ENCODE results near the gene CBLC.

Gene CBLC

DNA sequence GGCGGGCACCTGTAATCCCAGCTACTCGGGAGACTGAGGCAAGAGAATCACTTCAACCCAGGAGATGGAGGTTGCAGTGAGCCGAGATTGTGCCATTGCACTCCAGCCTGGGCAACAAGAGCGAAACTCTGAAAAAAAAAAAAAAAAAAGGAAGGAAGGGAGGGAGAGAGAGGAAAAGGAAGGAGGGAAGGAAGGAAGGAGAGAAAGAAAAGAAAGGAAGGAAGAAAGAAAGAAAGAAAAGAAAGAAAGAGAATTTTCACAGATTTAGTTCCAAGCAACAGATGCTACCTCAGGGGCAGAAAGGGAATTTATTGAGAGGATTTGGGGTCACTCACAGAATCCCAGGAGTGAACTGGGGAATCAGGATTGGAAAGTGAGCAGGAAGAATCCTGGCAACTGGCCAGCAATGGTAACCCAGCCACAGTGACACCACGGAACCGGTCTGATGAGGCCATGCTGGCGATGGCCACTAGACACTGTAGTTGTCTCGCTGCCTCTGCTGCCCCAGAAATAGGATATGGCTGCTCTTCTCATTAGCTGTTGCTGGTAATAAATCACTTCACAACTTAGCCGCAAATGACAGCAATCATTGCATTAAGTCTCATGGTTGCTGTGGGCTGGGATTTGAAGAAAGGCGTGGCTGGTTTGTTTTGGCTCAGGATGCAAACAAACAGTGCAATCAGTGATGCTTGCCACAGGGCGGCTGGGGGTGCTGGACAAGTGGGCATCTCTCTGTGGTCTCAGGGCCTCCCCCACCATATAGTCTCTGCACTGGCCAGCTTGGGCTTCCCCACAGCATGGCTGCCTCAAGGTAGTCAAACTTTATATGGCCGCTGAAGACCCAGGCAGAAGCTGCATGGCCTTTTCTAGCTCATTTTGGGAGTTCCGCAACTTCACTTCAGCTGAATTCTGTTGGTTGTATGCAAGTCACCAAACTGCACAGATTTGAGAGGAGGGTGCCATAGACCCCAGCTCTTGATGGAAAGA lies 26.0 kb downstream of the CBLC start:
- DNase-seq = no peak

DNA sequence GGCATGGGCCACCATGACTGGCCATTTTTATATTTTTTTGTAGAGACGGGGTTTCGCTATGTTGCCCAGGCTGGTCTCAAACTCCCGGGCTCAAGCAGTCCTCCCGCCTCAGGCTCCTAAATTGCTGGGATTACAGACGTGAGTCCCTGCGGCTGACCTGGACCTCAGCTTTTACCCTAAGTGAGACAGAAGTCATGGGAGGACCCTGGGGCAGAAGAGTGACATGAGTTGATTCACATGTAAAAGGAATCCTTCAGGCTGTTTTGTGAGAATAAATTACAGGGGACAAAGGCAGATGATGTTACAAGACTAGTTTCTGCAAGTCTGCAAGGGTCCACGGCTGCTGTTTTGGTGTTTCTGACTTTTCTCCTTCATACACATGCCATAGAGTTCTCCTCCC lies 28.6 kb downstream of the CBLC start:
- DNase-seq = no peak

DNA sequence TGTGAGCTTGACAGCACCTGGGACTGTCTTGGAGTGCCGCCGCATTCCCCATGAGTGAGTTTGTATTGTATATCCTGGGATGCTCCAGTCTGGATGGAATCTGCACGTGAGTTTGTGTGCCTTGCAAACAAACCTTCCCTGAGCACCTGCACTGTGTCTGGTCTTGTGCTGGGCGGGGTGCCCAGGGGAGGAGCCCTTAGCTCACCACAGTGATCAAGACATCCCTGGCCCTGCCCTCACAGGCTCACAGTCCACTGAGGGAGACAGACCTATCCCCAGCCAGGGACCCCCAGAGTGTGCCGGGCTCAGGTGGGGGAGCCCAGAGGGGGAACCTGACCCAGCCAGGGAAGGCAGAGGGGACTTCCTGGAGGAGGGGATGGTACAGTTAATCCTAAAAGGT lies 29.5 kb downstream of the CBLC start:
- DNase-seq = no peak

DNA sequence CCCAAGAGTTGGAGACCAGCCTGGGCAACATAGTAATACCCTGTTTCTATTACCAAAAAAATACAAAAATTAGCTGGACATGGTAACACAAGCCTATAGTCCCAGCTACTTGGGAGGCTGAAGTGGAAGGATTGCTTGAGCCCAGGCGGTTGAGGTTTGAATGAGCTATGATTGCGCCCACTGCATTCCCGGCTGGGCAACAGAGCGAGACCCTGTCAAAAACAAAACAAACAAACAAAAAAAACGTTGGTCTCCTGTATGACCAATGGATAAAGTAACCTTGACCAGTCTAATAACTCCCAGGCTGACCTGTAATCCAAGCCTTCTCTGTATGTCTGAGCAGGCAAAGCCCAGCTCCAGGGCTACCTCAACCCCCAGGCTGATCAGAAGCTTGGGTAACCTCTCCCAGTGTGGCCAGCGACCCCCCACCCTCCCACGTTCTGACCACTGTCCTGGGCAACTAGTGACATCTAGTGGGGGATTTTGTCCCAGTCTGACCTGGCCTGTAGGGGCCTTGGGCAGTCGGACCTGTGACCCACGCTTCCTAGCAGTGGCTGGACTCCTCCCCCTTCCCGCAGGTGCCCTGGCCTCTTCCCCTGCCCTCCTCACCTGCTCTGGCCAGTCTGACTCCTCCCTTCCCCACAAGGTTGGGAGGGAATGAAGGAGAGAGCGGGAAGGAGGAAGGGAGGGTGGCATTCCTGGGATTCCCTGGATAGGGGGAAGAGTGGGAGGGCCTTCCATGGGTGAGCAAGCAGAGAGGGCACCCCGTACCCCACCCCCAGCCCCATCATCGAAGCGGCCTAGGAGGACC lies 30.2 kb downstream of the CBLC start:
- DNase-seq = no peak

DNA sequence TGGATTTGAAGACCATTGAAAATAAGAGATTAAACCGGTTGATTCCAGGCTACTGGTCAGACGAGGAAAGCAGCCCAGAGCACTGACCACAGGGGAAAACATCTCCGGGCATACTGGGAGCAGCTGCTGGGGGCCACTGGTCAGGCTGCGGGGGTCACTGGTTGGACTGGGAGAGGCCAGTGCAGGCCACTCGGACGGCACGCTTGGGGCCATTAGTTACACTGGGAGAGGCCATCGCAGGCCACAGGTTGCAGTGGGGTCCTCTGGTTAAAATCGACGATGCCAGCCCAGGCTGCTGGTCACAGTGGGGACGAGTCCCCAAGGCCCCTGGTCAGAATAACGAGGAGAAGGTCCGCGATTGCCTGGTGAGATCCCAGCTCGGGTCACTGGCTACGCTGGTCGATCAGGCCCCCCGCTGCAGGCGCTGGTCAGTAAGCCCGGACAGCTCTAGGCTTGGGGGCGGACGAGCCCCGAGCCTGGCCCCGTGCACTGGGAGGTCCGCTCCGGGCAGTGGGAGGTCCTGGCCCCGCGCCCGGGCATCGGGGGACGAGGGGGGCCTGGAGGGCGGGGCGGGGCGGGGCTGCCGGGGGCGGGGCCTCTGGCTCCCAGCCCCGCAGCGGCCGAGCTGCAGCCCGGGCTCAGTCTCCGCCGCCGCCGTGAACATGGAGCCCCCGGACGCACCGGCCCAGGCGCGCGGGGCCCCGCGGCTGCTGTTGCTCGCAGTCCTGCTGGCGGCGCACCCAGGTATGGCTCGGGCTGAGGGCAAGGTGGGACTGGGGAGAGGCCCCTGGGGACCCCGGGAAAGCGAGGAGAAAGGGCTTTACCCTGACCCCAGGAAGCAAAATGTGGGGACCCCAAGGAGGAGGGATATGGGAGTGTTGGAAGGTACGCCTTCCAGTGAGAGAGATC lies 31.0 kb downstream of the CBLC start, which contains the start of gene BCAM:
TSS of gene BCAM (plus strand) at position 641 of the 909 bp plus-strand sequence. CDS start at position 663, 22 bp downstream.
- no peak for DNase-seq

DNA sequence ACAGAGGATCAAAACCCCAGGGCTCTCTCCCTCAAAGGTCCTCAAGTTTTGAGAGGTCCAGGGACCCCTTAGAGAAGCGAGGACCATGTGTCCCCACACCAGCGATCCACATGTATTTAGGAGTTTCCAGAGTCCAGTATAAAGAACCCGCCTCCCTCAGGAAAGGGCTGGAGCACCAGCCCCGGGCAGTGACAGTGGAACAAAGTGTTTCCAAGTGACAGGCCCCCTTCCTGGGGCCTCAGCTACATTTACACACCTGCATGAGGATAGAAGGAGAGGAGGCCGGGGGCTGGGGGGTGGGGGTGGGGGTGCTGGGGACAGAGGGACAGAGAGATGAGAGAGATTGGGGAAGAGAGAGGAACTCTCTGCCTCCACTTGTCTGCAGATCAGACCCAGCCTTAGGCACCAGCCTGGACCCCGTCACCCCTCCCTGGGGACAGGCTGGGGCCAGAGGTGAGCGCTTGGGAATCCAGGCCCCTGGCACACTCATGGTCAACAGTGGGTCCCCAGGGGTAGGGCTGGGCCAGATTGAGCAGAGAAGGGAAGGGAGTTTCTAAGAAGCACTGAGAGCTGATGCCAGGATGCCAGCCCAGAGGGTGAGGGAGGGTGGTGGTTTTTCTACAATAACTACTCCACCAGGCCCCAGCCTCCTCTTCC lies 32.0 kb downstream of the CBLC start:
- DNase-seq = no peak

DNA sequence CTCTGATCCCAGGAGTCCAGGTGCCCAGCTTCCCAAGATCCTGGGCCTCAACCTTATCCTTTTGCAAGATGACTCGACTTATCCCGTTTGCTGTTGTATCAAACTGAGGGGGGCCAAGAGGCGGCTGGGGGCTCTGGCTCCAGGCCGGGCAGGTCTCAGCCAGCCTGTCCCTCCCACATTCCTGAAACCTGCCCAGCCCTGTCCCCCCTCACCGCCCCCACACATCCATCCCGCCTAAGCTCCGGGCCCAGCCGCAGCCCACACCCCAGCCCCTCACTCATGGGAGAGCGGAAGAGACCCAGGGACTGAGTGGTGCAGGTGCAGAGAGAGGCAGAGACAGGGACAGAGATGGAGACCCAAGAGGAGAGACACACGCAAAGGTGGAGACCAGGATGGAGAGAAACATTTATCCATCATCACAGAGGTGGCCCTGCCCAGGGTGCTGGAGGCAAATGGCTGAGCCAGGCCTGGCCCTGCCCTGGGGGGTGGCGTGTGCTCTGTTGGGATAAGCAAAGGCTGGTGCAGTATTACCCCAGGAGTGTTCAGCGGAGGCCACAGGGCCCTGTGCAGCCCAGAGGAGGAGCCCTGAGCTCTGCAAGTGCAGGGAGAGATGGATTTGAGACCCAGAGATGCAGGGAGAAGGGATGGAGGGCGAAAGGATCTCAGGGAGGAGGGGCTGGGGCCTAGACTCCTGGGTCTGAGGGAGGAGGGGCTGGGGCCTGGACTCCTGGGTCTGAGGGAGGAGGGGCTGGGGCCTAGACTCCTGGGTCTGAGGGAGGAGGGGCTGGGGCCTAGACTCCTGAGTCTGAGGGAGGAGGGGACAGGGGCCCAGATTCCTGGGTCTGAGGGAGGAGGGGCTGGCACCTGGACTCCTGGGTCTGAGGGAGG lies 32.8 kb downstream of the CBLC start:
- no peak for DNase-seq

DNA sequence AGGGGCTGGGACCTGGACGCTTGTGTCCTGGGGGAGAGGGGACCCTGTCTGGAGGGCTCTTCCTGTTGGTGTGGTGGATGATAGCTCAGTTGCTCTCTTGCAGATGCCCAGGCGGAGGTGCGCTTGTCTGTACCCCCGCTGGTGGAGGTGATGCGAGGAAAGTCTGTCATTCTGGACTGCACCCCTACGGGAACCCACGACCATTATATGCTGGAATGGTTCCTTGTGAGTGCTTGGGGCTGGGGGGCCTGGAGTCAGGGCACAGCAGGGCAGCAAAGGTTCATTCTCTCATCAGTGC lies 33.4 kb downstream of the CBLC start:
- no peak for DNase-seq

DNA sequence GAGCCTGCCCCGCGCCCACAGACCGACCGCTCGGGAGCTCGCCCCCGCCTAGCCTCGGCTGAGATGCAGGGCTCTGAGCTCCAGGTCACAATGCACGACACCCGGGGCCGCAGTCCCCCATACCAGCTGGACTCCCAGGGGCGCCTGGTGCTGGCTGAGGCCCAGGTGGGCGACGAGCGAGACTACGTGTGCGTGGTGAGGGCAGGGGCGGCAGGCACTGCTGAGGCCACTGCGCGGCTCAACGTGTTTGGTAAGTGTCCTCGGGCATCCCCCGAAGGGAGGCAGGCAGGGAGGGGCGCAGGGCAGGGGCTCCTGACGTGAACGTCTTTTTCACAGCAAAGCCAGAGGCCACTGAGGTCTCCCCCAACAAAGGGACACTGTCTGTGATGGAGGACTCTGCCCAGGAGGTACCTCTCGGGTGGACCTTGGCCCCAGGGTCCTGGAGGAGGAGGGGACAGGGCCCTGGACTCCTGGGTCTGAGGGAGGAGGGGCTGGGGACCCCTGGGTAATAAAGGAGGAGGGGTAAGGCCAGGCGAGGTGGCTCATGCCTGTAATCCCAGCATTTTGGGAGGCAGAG lies 34.5 kb downstream of the CBLC start:
- no peak for DNase-seq

DNA sequence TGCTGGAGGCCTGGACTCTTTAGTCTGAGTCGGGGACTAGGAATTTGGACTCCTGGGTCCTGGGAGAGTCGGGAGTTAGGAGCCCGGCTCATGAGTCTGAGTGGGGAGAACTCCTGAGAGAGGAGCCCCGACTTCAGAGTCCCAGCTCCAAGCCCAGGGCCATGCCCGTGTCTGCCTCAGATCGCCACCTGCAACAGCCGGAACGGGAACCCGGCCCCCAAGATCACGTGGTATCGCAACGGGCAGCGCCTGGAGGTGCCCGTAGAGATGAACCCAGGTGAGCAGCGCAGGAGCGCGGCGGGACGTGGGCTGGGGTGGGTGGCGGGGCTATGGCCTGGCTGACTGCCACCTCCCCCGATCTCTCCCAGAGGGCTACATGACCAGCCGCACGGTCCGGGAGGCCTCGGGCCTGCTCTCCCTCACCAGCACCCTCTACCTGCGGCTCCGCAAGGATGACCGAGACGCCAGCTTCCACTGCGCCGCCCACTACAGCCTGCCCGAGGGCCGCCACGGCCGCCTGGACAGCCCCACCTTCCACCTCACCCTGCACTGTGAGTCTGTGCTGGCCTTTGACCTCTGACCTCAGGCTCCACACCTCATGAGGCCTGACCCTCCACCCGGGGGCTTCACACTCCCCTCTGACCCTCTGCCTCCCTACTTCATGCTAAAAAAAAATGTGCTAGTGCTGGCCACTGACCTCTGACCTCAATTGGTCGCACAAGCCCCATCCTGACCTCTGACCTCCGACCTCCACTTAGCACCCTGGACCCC lies 35.6 kb downstream of the CBLC start:
- no peak for DNase-seq

DNA sequence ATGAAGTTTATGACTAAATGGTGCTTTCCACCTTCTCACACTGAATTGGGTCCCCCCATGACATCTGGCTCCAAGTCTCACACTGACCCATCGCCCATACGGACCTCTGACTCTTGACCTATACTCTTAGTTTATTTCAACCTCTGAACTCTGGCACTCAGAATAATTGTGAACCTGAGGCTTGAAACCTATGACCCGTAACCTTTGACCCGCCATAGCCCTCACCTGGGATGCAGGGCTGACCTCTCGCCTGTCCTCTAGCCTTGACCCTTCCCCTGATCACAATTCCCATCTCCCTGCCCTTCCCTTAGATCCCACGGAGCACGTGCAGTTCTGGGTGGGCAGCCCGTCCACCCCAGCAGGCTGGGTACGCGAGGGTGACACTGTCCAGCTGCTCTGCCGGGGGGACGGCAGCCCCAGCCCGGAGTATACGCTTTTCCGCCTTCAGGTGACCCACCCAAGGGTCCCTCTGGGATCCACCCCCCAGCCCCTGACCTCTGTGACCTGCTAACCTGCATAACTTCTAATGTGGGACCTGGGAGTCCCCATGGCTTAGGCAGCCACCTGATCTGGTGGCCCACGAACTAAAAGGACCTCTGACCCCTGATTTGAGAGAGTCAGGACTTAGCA lies 36.3 kb downstream of the CBLC start:
- DNase-seq = no peak

DNA sequence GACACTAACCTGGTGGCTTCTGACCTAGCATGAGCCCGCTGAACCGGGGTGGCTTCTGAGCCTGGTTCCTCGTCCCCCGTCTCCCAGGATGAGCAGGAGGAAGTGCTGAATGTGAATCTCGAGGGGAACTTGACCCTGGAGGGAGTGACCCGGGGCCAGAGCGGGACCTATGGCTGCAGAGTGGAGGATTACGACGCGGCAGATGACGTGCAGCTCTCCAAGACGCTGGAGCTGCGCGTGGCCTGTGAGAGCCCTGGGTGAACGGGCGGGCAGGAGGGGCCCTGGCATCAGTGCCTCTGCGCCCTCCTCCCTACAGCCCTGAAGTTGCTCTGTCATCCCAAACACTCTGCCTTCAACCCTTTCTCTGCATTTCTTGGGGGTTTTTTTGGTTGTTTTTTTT lies 36.8 kb downstream of the CBLC start:
- DNase-seq = no peak

DNA sequence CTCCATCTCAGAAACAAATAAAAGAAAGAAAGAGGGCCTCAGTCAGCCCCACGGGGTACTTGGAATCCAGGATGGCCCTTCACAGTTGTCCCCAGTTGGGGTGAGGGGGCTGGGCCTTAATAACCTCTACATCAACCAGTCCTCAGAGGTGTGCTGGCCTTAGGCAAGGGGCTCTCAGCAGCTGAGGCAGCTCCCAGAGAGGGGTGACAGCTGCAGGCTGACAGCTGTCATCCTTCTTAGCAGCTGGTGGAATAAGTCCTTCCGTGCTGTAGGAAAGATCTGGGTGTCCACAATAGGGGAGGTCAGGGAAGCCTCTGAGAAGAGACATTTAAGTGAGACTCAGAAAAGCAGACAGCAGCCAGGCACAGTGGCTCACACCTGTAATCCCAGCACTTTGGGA lies 38.6 kb downstream of the CBLC start:
- no peak for DNase-seq

DNA sequence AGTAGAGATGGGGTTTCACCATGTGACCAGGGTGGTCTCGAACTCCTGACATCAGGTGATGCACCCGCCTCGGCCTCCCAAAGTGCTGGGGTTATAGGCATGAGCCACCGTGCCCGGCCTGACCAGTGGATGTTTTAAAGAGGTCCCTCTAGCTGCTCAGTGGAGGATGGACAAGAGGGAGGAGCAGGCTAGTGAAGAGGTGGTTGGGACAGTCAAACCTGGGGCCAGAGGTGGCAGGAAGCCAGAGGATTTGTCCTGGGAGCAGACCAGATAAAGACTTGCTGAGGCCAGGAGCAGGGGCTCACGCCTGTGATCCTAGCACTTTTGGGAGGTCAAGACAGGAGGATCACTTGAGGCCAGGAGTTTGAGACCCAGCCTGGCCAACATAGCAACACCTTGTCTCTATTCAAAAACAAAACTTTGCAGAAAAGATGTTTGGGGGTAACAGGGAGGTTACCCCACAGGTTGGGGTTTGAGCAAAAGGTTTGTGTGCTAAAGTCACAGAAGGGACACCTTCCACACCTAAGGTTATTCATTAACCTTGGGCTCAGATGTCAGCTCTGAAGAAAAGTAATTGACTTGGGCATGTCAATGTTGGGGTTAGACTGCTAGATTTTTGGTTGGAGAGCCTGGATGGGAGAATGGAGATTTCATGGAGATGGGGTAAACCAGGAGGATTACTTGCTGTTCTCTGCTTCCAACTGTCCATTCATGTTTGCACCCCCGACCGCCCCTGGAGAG lies 40.2 kb downstream of the CBLC start:
- DNase-seq = no peak

DNA sequence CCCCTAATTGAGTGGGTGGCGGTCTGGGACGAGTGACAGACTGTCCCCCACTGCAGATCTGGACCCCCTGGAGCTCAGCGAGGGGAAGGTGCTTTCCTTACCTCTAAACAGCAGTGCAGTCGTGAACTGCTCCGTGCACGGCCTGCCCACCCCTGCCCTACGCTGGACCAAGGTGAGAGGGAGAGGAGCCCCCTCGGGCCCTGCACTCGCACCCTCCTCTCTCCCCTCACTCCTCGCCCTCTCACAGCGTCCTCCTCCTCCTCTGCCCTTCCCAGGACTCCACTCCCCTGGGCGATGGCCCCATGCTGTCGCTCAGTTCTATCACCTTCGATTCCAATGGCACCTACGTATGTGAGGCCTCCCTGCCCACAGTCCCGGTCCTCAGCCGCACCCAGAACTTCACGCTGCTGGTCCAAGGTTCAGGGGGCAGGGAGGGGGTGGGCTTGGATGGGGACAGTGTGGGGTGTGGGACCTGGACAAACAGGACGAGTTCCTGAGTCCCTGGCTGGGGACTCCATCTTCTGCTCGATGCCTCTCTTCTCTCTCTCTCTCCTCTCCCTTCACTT lies 40.9 kb downstream of the CBLC start:
- DNase-seq = no peak

DNA sequence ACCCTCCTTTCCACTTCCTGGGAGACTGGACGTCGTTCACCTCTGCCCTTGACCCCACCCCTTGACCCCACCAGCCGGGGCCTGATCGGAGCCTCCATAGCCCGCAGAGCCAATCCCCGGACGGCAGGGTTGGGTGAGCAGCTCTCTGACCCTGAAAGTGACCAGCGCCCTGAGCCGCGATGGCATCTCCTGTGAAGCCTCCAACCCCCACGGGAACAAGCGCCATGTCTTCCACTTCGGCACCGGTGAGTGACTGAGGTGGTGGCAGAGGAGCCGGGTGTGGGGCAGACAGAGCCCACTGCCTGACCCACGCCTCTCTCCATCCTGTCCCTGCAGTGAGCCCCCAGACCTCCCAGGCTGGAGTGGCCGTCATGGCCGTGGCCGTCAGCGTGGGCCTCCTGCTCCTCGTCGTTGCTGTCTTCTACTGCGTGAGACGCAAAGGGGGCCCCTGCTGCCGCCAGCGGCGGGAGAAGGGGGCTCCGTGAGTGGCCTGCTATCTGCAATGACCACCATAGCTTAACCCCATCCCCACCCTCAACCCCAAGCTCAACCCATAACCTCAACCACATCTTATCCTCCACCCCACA lies 41.6 kb downstream of the CBLC start:
- no peak for DNase-seq

DNA sequence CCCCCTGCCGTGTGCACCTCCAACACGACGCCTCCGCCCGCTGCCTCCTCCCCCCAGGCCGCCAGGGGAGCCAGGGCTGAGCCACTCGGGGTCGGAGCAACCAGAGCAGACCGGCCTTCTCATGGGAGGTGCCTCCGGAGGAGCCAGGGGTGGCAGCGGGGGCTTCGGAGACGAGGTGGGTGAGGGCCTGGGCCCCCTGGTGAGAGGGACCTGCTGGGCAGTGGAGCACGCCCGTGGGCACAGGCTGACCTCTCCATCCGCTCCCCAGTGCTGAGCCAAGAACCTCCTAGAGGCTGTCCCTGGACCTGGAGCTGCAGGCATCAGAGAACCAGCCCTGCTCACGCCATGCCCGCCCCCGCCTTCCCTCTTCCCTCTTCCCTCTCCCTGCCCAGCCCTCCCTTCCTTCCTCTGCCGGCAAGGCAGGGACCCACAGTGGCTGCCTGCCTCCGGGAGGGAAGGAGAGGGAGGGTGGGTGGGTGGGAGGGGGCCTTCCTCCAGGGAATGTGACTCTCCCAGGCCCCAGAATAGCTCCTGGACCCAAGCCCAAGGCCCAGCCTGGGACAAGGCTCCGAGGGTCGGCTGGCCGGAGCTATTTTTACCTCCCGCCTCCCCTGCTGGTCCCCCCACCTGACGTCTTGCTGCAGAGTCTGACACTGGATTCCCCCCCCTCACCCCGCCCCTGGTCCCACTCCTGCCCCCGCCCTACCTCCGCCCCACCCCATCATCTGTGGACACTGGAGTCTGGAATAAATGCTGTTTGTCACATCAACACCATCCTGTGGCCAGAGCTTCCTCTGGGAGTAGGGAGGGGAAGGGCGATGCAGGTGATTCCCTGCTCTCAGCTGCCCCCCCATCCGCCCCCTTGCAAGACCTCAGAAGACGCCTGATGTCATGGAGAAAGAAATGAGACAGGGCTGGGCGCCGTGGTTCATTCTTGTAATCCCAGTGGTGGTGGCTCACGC lies 43.2 kb downstream of the CBLC start:
- DNase-seq = no peak
